Calu3 (cell line): ENCODE data around the gene SECISBP2. TPM values are rescaled to one million over a fixed set of nuclear protein-coding genes. Genes with fewer than 3 reads are reported as not detected.

ENCODE experiments used
- BruUV-seq: library from RNA; stranded (reverse); fragments of 400-500 nt; replicated peaks from 2 replicates; lab custom pipeline; 2021; lab: Mats Ljungman, UMichigan
- CTCF ChIA-PET: fragments of 300-600 bp; sonication (Branson Sonifier 250); formaldehyde crosslinking; loops from one replicate; lab custom pipeline; 2022; ENCODE audit warnings: antibody characterized with exemption; lab: Charles Lee
- DNase-seq: peaks from one replicate; pipeline ENCODE4 v3.0.0; 2022
- H3K27ac Mint-ChIP-seq: one replicate; pipeline ENCODE4 v1.8.0; 2022; ENCODE audit warnings: mixed read lengths; ENCODE audit not compliant: unreplicated experiment
- H3K27me3 Mint-ChIP-seq: one replicate; pipeline ENCODE4 v1.8.0; 2022; ENCODE audit warnings: mixed read lengths; ENCODE audit not compliant: unreplicated experiment
- H3K36me3 Mint-ChIP-seq: one replicate; pipeline ENCODE4 v1.8.0; 2022; ENCODE audit warnings: mild to moderate bottlenecking, moderate library complexity, mixed read lengths; ENCODE audit not compliant: insufficient read depth, unreplicated experiment
- H3K4me1 Mint-ChIP-seq: one replicate; pipeline ENCODE4 v1.8.0; 2022; ENCODE audit warnings: mild to moderate bottlenecking, low read depth, mixed read lengths; ENCODE audit not compliant: unreplicated experiment
- H3K4me3 Mint-ChIP-seq: one replicate; pipeline ENCODE4 v1.8.0; 2022; ENCODE audit warnings: mild to moderate bottlenecking, low read depth, moderate library complexity, mixed read lengths; ENCODE audit not compliant: unreplicated experiment
- H3K9me3 Mint-ChIP-seq: one replicate; pipeline ENCODE4 v1.8.0; 2022; ENCODE audit warnings: low read depth, mixed read lengths; ENCODE audit not compliant: unreplicated experiment
- CTCF ChIP-seq: fragments of 200-600 bp; IDR thresholded peaks from one replicate; pipeline ENCODE4 v1.8.0; 2022; ENCODE audit warnings: antibody characterized with exemption; ENCODE audit not compliant: unreplicated experiment
- intact Hi-C: fragments of 100-400 bp; cut with micrococcal nuclease; formaldehyde crosslinking; loops from one replicate; pipeline ENCODE4 v1.10.0; 2022; ENCODE audit not compliant: unreplicated experiment
- total RNA-seq: library from RNA; stranded (reverse); gene quantifications from 2 replicates; pipeline ENCODE4 v1.2.3, GENCODE V29; 2022

The SECISBP2 gene
- total RNA-seq, 1 experiment from 2014 or later = 27.8 TPM

- BruUV-seq = no TSS peak
- no peak for TF ChIP-seq CTCF
- CTCF ChIA-PET = no interaction called here
Measured at GRCh38 chr9:89394412-89394811, 76.1 kb downstream of the SECISBP2 start.

GRCh38 chr9:89395931-89396710 lies 77.8 kb downstream of the SECISBP2 start:
- intact Hi-C loops = no loop called here
- peaks cover 4% of the 10 kb centered on the region for H3K36me3 Mint-ChIP-seq
- no peak overlapping the region for H3K27ac Mint-ChIP-seq
- DNase-seq = no peak
- BruUV-seq = no TSS peak
- no peaks in the 10 kb centered on the region for H3K27me3 Mint-ChIP-seq
- CTCF ChIA-PET = no interaction called here
- H3K9me3 Mint-ChIP-seq = no peaks in the 10 kb centered on the region
- no peaks in the 10 kb centered on the region for H3K4me1 Mint-ChIP-seq
- TF ChIP-seq CTCF = no peak
- H3K4me3 Mint-ChIP-seq = no peak overlapping the region

More at GRCh38 chr9:89394412-89394811, 76.1 kb downstream of the SECISBP2 start:
- Mint-ChIP-seq H3K27me3 (no peaks in the 10 kb centered on the region), H3K36me3 (peaks cover 3% of the 10 kb centered on the region), H3K4me1 (no peaks in the 10 kb centered on the region), H3K4me3 (no peak overlapping the region), H3K27ac (no peak overlapping the region), H3K9me3 (no peaks in the 10 kb centered on the region)
- no peak for DNase-seq
- intact Hi-C loops = no loop called here

GRCh38 chr9:89397471-89397870 lies 79.2 kb downstream of the SECISBP2 start:
- CTCF ChIA-PET = no interaction called here
- intact Hi-C loops = no loop called here
- H3K27me3 Mint-ChIP-seq = no peaks in the 10 kb centered on the region
- TF ChIP-seq CTCF = no peak
- DNase-seq = no peak
- H3K27ac Mint-ChIP-seq = no peak overlapping the region
- H3K36me3 Mint-ChIP-seq = peaks cover 4% of the 10 kb centered on the region
- BruUV-seq = no TSS peak
- no peak overlapping the region for H3K4me3 Mint-ChIP-seq
- H3K9me3 Mint-ChIP-seq = no peaks in the 10 kb centered on the region
- no peaks in the 10 kb centered on the region for H3K4me1 Mint-ChIP-seq

- Mint-ChIP-seq H3K9me3 (no peaks in the 10 kb centered on the region), H3K36me3 (peaks cover 4% of the 10 kb centered on the region), H3K27ac (no peak overlapping the region), H3K27me3 (no peaks in the 10 kb centered on the region), H3K4me3 (no peak overlapping the region), H3K4me1 (no peaks in the 10 kb centered on the region)
- CTCF ChIA-PET = no interaction called here
- no TSS peak for BruUV-seq
- no peak for TF ChIP-seq CTCF
- intact Hi-C loops = no loop called here
- DNase-seq = no peak
Measured at GRCh38 chr9:89398621-89399020, 80.3 kb downstream of the SECISBP2 start.
